BLaER1 (cell line): Measurements from ENCODE around the gene CCT2.

Source experiments
- H3K27ac ChIP-seq: shearing (Covaris generic); formaldehyde crosslinking; 2 replicates; pipeline ENCODE4 v1.8.1; 2022
- H3K27me3 ChIP-seq: shearing (Covaris generic); formaldehyde crosslinking; 2 replicates; pipeline ENCODE4 v1.8.1; 2022
- H3K36me3 ChIP-seq: shearing (Covaris generic); formaldehyde crosslinking; 2 replicates; pipeline ENCODE4 v1.8.1; 2022
- H3K4me1 ChIP-seq: shearing (Covaris generic); formaldehyde crosslinking; 2 replicates; pipeline ENCODE4 v1.8.1; 2022
- H3K4me2 ChIP-seq: shearing (Covaris generic); formaldehyde crosslinking; 2 replicates; pipeline ENCODE4 v1.8.1; 2022
- H3K4me3 ChIP-seq: shearing (Covaris generic); formaldehyde crosslinking; 2 replicates; pipeline ENCODE4 v1.8.1; 2022
- H3K9ac ChIP-seq: shearing (Covaris generic); formaldehyde crosslinking; 2 replicates; pipeline ENCODE4 v1.8.1; 2022
- H3K9me3 ChIP-seq: shearing (Covaris generic); formaldehyde crosslinking; 2 replicates; pipeline ENCODE4 v1.8.1; 2022
- H4K20me1 ChIP-seq: shearing (Covaris generic); formaldehyde crosslinking; 2 replicates; pipeline ENCODE4 v1.8.1; 2022
- Cebpa-rat ChIP-seq: shearing (Covaris generic); IDR thresholded peaks from 2 replicates; pipeline ENCODE4 v1.8.1; 2022

The CCT2 gene

GRCh38 chr12:69608114-69608513, 22.9 kb downstream of the CCT2 start:
- peaks cover 5% of the 10 kb centered on the region for H3K36me3 ChIP-seq
- no peak overlapping the region for H3K4me3 ChIP-seq
- no peak for TF ChIP-seq Cebpa-rat
- H3K9ac ChIP-seq = no peak overlapping the region
- H3K4me1 ChIP-seq = no peaks in the 10 kb centered on the region
- no peak overlapping the region for H3K27ac ChIP-seq
- H3K27me3 ChIP-seq = no peaks in the 10 kb centered on the region
- H3K9me3 ChIP-seq = no peaks in the 10 kb centered on the region
- H3K4me2 ChIP-seq = no peak overlapping the region
- H4K20me1 ChIP-seq = no peaks in the 10 kb centered on the region

DNA sequence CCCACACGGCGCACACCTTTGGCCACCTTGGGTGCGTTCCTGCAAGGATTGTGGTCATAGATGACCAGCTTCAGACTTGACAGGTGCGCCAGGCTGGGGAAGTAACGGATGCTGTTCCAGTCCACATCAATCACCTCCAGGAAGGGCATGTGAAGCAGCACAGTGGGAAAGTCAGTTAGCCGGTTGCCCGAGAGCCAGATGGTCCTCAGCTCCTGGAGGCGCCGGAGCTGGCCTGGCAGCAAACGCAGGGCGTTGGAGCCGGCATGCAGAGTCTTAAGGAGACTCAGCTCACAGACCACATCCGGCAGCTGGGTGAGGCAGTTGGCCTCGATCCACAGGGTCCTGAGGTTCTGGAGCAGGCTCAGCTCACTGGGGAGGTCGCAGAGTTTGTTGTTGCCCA, 24.9 kb downstream of the CCT2 start:
- Histone ChIP-seq H3K27ac (no peak overlapping the region), H3K4me2 (no peak overlapping the region), H3K4me1 (no peaks in the 10 kb centered on the region), H4K20me1 (no peaks in the 10 kb centered on the region), H3K36me3 (no peaks in the 10 kb centered on the region), H3K9ac (no peak overlapping the region), H3K4me3 (no peak overlapping the region), H3K27me3 (no peaks in the 10 kb centered on the region), H3K9me3 (no peaks in the 10 kb centered on the region)
- no peak for TF ChIP-seq Cebpa-rat

DNA sequence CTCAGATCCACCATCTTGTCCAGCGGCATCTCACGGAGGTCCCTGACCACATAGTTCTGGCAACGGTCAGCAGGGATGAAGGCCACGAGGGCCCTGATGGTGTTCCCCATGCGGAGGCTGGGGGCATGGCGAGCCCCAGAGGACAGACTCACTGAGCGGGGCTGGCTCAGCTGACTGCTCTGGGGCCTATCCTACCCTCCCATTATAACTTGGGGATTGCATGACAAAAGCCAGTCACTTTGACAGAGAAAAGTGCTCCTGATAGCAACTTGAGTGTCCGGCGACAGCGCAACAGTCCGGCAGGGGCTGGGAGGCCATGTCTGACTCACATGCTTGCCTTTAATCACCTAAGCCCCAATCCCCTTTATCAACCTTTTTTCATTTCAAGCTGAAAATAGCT, 25.5 kb downstream of the CCT2 start, which contains the start of gene LRRC10:
TSS of gene LRRC10 (minus strand) at position 179 of the 400 bp plus-strand sequence. CDS start at position 110, 69 bp downstream.
- no peak within 1 kb of the TSS for H3K9ac ChIP-seq
- H3K27ac ChIP-seq = no peak within 1 kb of the TSS
- no peaks in the 10 kb centered on the region for H3K9me3 ChIP-seq
- no peak for TF ChIP-seq Cebpa-rat
- no peak within 1 kb of the TSS for H3K4me3 ChIP-seq
- H3K4me1 ChIP-seq = no peaks in the 10 kb centered on the region
- no peaks in the 10 kb centered on the region for H4K20me1 ChIP-seq
- no peaks in the 10 kb centered on the region for H3K36me3 ChIP-seq
- H3K4me2 ChIP-seq = no peak within 1 kb of the TSS
- no peaks in the 10 kb centered on the region for H3K27me3 ChIP-seq

DNA sequence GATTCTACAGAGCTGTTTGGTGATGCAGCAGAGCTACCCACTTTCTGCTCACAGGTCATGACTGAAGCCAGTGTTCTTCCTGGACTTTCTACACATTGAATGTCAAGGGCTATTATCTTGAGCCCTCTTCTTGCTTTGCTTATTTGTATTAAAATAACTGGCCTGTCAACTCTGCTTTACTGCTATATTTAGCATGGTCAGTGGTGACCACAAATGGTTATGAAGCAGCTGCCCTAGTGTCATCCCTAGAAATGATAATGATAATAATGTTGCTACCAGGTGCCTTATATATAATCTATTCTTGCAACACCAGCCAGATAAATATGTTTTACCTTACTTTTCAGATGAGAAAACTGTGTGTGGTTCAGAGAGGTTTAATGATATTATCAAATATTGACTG, 28.1 kb downstream of the CCT2 start:
- Histone ChIP-seq H3K9me3 (no peaks in the 10 kb centered on the region), H3K4me1 (0 out of 2 replicates have a peak, but pooled peaks cover 5% of the 10 kb centered on the region), H3K36me3 (no peaks in the 10 kb centered on the region), H4K20me1 (no peaks in the 10 kb centered on the region), H3K27me3 (no peaks in the 10 kb centered on the region), H3K4me3 (no peak overlapping the region), H3K27ac (no peak overlapping the region), H3K4me2 (no peak overlapping the region), H3K9ac (no peak overlapping the region)
- no peak for TF ChIP-seq Cebpa-rat

DNA sequence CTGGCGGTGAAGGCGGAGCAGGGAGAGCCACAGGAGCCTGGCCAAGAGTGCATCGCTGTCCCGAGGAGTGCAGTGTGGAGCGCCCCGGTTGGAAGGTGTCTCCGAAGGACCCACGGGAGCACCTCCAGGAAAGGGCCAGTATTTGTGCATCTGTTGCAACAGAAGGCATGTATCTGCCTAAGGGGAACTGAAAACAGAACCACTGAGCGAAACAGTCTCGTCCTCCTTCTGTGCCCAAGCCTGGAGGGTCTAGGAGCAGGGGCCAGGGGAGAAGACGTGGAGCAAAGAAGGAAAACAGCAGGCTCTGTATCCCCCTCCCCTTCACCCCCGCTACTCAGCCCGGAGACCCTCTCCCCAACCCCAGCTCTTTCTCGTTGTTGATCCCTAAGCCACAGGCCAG, 30.8 kb downstream of the CCT2 start:
- Histone ChIP-seq H4K20me1 (no peaks in the 10 kb centered on the region), H3K4me1 (0 out of 2 replicates have a peak, but pooled peaks cover 5% of the 10 kb centered on the region), H3K9ac (no peak overlapping the region), H3K36me3 (no peaks in the 10 kb centered on the region), H3K27me3 (no peaks in the 10 kb centered on the region), H3K27ac (no peak overlapping the region), H3K9me3 (no peaks in the 10 kb centered on the region), H3K4me2 (no peak overlapping the region), H3K4me3 (no peak overlapping the region)
- TF ChIP-seq Cebpa-rat = no peak

GRCh38 chr12:69619050-69619449, 33.8 kb downstream of the CCT2 start:
- no peaks in the 10 kb centered on the region for H4K20me1 ChIP-seq
- no peak overlapping the region for H3K4me3 ChIP-seq
- no peak overlapping the region for H3K27ac ChIP-seq
- H3K4me1 ChIP-seq = 0 out of 2 replicates have a peak, but pooled peaks cover 5% of the 10 kb centered on the region
- H3K9ac ChIP-seq = no peak overlapping the region
- H3K36me3 ChIP-seq = no peaks in the 10 kb centered on the region
- TF ChIP-seq Cebpa-rat = no peak
- H3K4me2 ChIP-seq = no peak overlapping the region
- H3K27me3 ChIP-seq = no peaks in the 10 kb centered on the region
- H3K9me3 ChIP-seq = no peaks in the 10 kb centered on the region

- Histone ChIP-seq H3K27me3 (no peaks in the 10 kb centered on the region), H3K9ac (no peak overlapping the region), H3K4me2 (no peak overlapping the region), H3K27ac (no peak overlapping the region), H3K4me3 (no peak overlapping the region), H3K36me3 (no peaks in the 10 kb centered on the region), H3K4me1 (0 out of 2 replicates have a peak, but pooled peaks cover 5% of the 10 kb centered on the region), H3K9me3 (no peaks in the 10 kb centered on the region), H4K20me1 (no peaks in the 10 kb centered on the region)
- TF ChIP-seq Cebpa-rat = no peak
These were observed 34.8 kb downstream of the CCT2 start for GRCh38 chr12:69620077-69620476.

- H3K36me3 ChIP-seq = no peaks in the 10 kb centered on the region
- TF ChIP-seq Cebpa-rat = no peak
- H3K27ac ChIP-seq = no peak overlapping the region
- no peak overlapping the region for H3K4me3 ChIP-seq
- no peak overlapping the region for H3K9ac ChIP-seq
- H3K9me3 ChIP-seq = no peaks in the 10 kb centered on the region
- no peaks in the 10 kb centered on the region for H4K20me1 ChIP-seq
- no peak overlapping the region for H3K4me2 ChIP-seq
- no peaks in the 10 kb centered on the region for H3K27me3 ChIP-seq
- H3K4me1 ChIP-seq = 0 out of 2 replicates have a peak, but pooled peaks cover 3% of the 10 kb centered on the region
These were observed 35.7 kb downstream of the CCT2 start for GRCh38 chr12:69620921-69621320.

- no peak for TF ChIP-seq Cebpa-rat
- Histone ChIP-seq H3K4me1 (no peaks in the 10 kb centered on the region), H4K20me1 (no peaks in the 10 kb centered on the region), H3K9me3 (no peaks in the 10 kb centered on the region), H3K27ac (no peak overlapping the region), H3K27me3 (no peaks in the 10 kb centered on the region), H3K4me2 (no peak overlapping the region), H3K4me3 (no peak overlapping the region), H3K36me3 (no peaks in the 10 kb centered on the region), H3K9ac (no peak overlapping the region)
These were observed 36.3 kb downstream of the CCT2 start for GRCh38 chr12:69621551-69621950.

GRCh38 chr12:69623970-69624369, 38.7 kb downstream of the CCT2 start:
- H3K36me3 ChIP-seq = no peaks in the 10 kb centered on the region
- H3K4me2 ChIP-seq = no peak overlapping the region
- H3K4me3 ChIP-seq = no peak overlapping the region
- no peak overlapping the region for H3K27ac ChIP-seq
- H4K20me1 ChIP-seq = no peaks in the 10 kb centered on the region
- no peaks in the 10 kb centered on the region for H3K27me3 ChIP-seq
- no peak overlapping the region for H3K9ac ChIP-seq
- no peaks in the 10 kb centered on the region for H3K9me3 ChIP-seq
- H3K4me1 ChIP-seq = no peaks in the 10 kb centered on the region
- TF ChIP-seq Cebpa-rat = no peak

GRCh38 chr12:69627501-69627900, 42.2 kb downstream of the CCT2 start:
- no peaks in the 10 kb centered on the region for H3K4me1 ChIP-seq
- TF ChIP-seq Cebpa-rat = no peak
- peaks cover under 1% of the 10 kb centered on the region; the same call in 1 of the 2 replicates for H3K9me3 ChIP-seq
- H3K4me2 ChIP-seq = no peak overlapping the region
- H3K9ac ChIP-seq = no peak overlapping the region
- H4K20me1 ChIP-seq = no peaks in the 10 kb centered on the region
- H3K36me3 ChIP-seq = no peaks in the 10 kb centered on the region
- no peak overlapping the region for H3K4me3 ChIP-seq
- H3K27me3 ChIP-seq = no peaks in the 10 kb centered on the region
- H3K27ac ChIP-seq = no peak overlapping the region
